GM12878 (cell line): Measurements from ENCODE around the gene SLC28A1. TPM values are rescaled to one million over a fixed set of nuclear protein-coding genes. Genes with fewer than 3 reads are reported as not detected.

Experiments used
- ATAC-seq: fragments of 200-7000 bp; cut with Tn5 transposase; 3 replicates; pipeline ENCODE4 v1.9.1; 2020; ENCODE audit warnings: mild to moderate bottlenecking, moderate library complexity
- BruUV-seq: library from RNA; stranded (reverse); fragments of 400-500 nt; replicated peaks from 2 replicates; lab custom pipeline; 2021; lab: Mats Ljungman, UMichigan
- CTCF ChIA-PET: fragments of 300-600 bp; sonication (Branson Sonifier 250); formaldehyde crosslinking; extraction: SDS; loops from one replicate; lab custom pipeline; 2021; ENCODE audit warnings: inconsistent platforms; lab: Yijun Ruan, JAX
- POLR2A ChIA-PET: fragments of 350-600 bp; formaldehyde crosslinking; extraction: SDS; loops from one replicate; lab custom pipeline; 2021; ENCODE audit warnings: inconsistent platforms; lab: Charles Lee
- RAD21 ChIA-PET: fragments of 300-600 bp; sonication (Branson Sonifier 250); formaldehyde crosslinking; loops from one replicate; lab custom pipeline; 2023; ENCODE audit warnings: antibody characterized with exemption; ENCODE audit not compliant: unreplicated experiment; lab: Charles Lee
- SMC1A ChIA-PET: fragments of 300-600 bp; sonication (Branson Sonifier 250); formaldehyde crosslinking; loops from one replicate; lab custom pipeline; 2023; ENCODE audit not compliant: unreplicated experiment, uncharacterized antibody; lab: Charles Lee
- DNase-seq: peaks from one replicate; pipeline ENCODE4 v3.0.0-alpha.2; 2011; ENCODE audit warnings: low read depth, low spot score
- FAIRE-seq: peaks from 3 replicates; lab custom pipeline; 2011; peaks lifted over from hg19 to GRCh38; lab: Jason Lieb, UNC
- H2AFZ ChIP-seq: 2 replicates; pipeline ENCODE4 v1.6.0; 2011; ENCODE audit warnings: low read depth, low read length, control low read depth; ENCODE audit not compliant: control insufficient read depth
- H3K27ac ChIP-seq: 2 replicates; pipeline ENCODE4 v1.5.1; 2011; ENCODE audit warnings: control low read depth; ENCODE audit not compliant: control insufficient read depth, insufficient read depth
- H3K27me3 ChIP-seq, 2 experiments: replicated peaks in 1 of 2; 2 replicates each; pipeline versions ENCODE4 v1.6.0 to v1.6.1; 2011; ENCODE audit warnings: low read length in 1 of 2; ENCODE audit not compliant: control insufficient read depth in 2 of 2, insufficient read depth in 2 of 2
- H3K36me3 ChIP-seq, 2 experiments: 2 replicates each; pipeline ENCODE4 v1.5.1; 2011; ENCODE audit warnings: low read length in 1 of 2; ENCODE audit not compliant: control insufficient read depth in 2 of 2, insufficient read depth in 2 of 2
- H3K4me1 ChIP-seq: 2 replicates; pipeline ENCODE4 v1.6.1; 2011; ENCODE audit warnings: mild to moderate bottlenecking, low read length, moderate library complexity, mixed read lengths; ENCODE audit not compliant: control insufficient read depth, insufficient read depth
- H3K4me2 ChIP-seq: 2 replicates; pipeline ENCODE4 v1.6.0; 2011; ENCODE audit warnings: control low read depth; ENCODE audit not compliant: control insufficient read depth, insufficient read depth
- H3K4me3 ChIP-seq: fragments of 200-600 bp; sonication (generic); 2 replicates; pipeline ENCODE4 v1.5.1; 2016
- H3K79me2 ChIP-seq: 2 replicates; pipeline ENCODE4 v1.6.0; 2011; ENCODE audit warnings: low read length; ENCODE audit not compliant: control insufficient read depth, insufficient read depth
- H3K9ac ChIP-seq: 2 replicates; pipeline ENCODE4 v1.8.0; 2011; ENCODE audit warnings: low read length, control low read depth, mixed read lengths; ENCODE audit not compliant: control insufficient read depth, insufficient read depth
- H3K9me3 ChIP-seq: replicated peaks from 3 replicates; pipeline ENCODE4 v1.5.1; 2011; ENCODE audit warnings: mild to moderate bottlenecking, low read length; ENCODE audit not compliant: control insufficient read depth, insufficient read depth
- H4K20me1 ChIP-seq: 2 replicates; pipeline ENCODE4 v1.6.0; 2011; ENCODE audit not compliant: control insufficient read depth, insufficient read depth
- CHD2 ChIP-seq: IDR thresholded peaks from 2 replicates; pipeline ENCODE4 v1.6.1; 2011; ENCODE audit warnings: low read depth, low read length, improper control_type of control experiment, borderline replicate concordance
- EED ChIP-seq: sonication (generic); IDR thresholded peaks from 2 replicates; pipeline ENCODE4 v1.6.1; 2016; ENCODE audit warnings: antibody characterized with exemption, low read depth
- ETV6 ChIP-seq, 2 experiments: fragments of 450-650 bp in 1 of 2; IDR thresholded peaks in 1 of 2; conservative IDR thresholded peaks in 1 of 2; 2 replicates each; pipeline ENCODE4 v1.6.1; 2014; ENCODE audit warnings: antibody characterized with exemption in 1 of 2, borderline replicate concordance in 1 of 2, low read depth in 1 of 2, mild to moderate bottlenecking in 1 of 2, moderate library complexity in 1 of 2
- GATAD2B ChIP-seq: fragments of 450-650 bp; conservative IDR thresholded peaks from 2 replicates; pipeline ENCODE4 v1.6.1; 2017; ENCODE audit warnings: low read depth, mild to moderate bottlenecking, moderate library complexity
- IKZF1 ChIP-seq: fragments of 450-650 bp; conservative IDR thresholded peaks from 2 replicates; pipeline ENCODE4 v1.6.1; 2017; ENCODE audit warnings: antibody characterized with exemption, mild to moderate bottlenecking
- IRF4 ChIP-seq: IDR thresholded peaks from 2 replicates; pipeline ENCODE4 v1.6.1; 2011; ENCODE audit warnings: low read depth, low read length
- LARP7 ChIP-seq: fragments of 450-650 bp; IDR thresholded peaks from 2 replicates; pipeline ENCODE4 v1.6.1; 2017; ENCODE audit warnings: mild to moderate bottlenecking
- NBN ChIP-seq: fragments of 450-650 bp; IDR thresholded peaks from 2 replicates; pipeline ENCODE4 v1.6.1; 2016
- NFYA ChIP-seq: IDR thresholded peaks from 2 replicates; pipeline ENCODE4 v1.6.1; 2011; ENCODE audit warnings: low read depth, mild to moderate bottlenecking, low read length, improper control_type of control experiment, borderline replicate concordance
- NR2C2 ChIP-seq: IDR thresholded peaks from 2 replicates; pipeline ENCODE4 v1.6.1; 2011; ENCODE audit warnings: borderline replicate concordance, low read depth; ENCODE audit not compliant: control insufficient read depth, insufficient read length
- NRF1 ChIP-seq: conservative IDR thresholded peaks from 2 replicates; pipeline ENCODE4 v1.6.1; 2011; ENCODE audit warnings: mild to moderate bottlenecking, low read depth, low read length, improper control_type of control experiment
- POLR2A ChIP-seq: IDR thresholded peaks from 2 replicates; pipeline ENCODE4 v1.6.1; 2011; ENCODE audit warnings: low read depth, mild to moderate bottlenecking, low read length
- SMC3 ChIP-seq: IDR thresholded peaks from 2 replicates; pipeline ENCODE4 v1.6.1; 2011; ENCODE audit warnings: low read length, improper control_type of control experiment, borderline replicate concordance
- TCF7 ChIP-seq: IDR thresholded peaks from 2 replicates; pipeline ENCODE4 v1.6.1; 2014; ENCODE audit warnings: antibody characterized with exemption, borderline replicate concordance
- ZSCAN29 ChIP-seq: fragments of 450-650 bp; IDR thresholded peaks from 2 replicates; pipeline ENCODE4 v1.6.1; 2017; ENCODE audit warnings: mild to moderate bottlenecking, moderate library complexity
- WGBS: methylation state at CpG from one replicate; pipeline ENCODE4 v1.1.6; 2016; ENCODE audit warnings: low lambda C conversion rate; ENCODE audit not compliant: insufficient replicate concordance, insufficient coverage; ENCODE audit errors: missing lambda C conversion rate; 5-methylcytosine and 5-hydroxymethylcytosine counted together
- in situ Hi-C: fragments of 300-500 bp; cut with MboI; formaldehyde crosslinking; loops from 9 replicates; pipeline ENCODE4 v1.14.3; 2018; ENCODE audit warnings: mixed read lengths
- intact Hi-C: fragments of 100-400 bp; cut with micrococcal nuclease; formaldehyde crosslinking; loops from one replicate; pipeline ENCODE4 v1.14.2; 2022; ENCODE audit not compliant: unreplicated experiment
- polyA plus RNA-seq, 11 experiments: library from polyadenylated mRNA; depleted of rRNA in 4 of 11; unstranded in 6 of 11; stranded (reverse) in 5 of 11; fragments of >200 nt; fragmentation: Nextera tagmentation in 4 of 11; fragmentation: Illumina TruSeq in 1 of 11; extraction: Ambion mirVana in 4 of 11; extraction: Trizol in 1 of 11; gene quantifications; 1 replicate in 1 of 11; 2 replicates in 10 of 11; pipeline versions ENCODE4 v1.2.1 to v1.2.3, GENCODE V29; 2011 to 2016; ENCODE audit warnings: inconsistent platforms in 2 of 11, missing spikeins in 2 of 11, low read depth in 1 of 11
- total RNA-seq, 4 experiments: library from RNA; depleted of rRNA in 3 of 4; stranded (reverse); fragments of >200 nt in 3 of 4; fragmentation: Illumina TruSeq in 1 of 4; extraction: Trizol in 1 of 4; gene quantifications; 2 replicates each; pipeline versions ENCODE4 v1.2.1 to v1.2.3, GENCODE V29; 2013 to 2021
- TF ChIP-seq, protein P1 (sequence below): fragments of 450-650 bp; IDR thresholded peaks from 2 replicates; pipeline ENCODE4 v1.6.1; 2014; ENCODE audit warnings: mild to moderate bottlenecking
- TF ChIP-seq, protein P2 (sequence below), 3 experiments: IDR thresholded peaks in 2 of 3; conservative IDR thresholded peaks in 1 of 3; 2 replicates each; pipeline ENCODE4 v1.5.1; 2011; ENCODE audit warnings: low read depth in 3 of 3, low read length in 3 of 3, mild to moderate bottlenecking in 3 of 3, control low read depth in 2 of 3, moderate library complexity in 2 of 3, inconsistent platforms in 1 of 3, mixed read lengths in 1 of 3; ENCODE audit not compliant: control insufficient read depth in 2 of 3, insufficient read depth in 1 of 3; ENCODE audit errors: extremely low read depth in 1 of 3

Gene SLC28A1
- total and polyA plus RNA-seq, 10 of the 15 experiments (the other 5 are each of a cell fraction or from before 2014, with no cell fraction given) = not detected

DNA sequence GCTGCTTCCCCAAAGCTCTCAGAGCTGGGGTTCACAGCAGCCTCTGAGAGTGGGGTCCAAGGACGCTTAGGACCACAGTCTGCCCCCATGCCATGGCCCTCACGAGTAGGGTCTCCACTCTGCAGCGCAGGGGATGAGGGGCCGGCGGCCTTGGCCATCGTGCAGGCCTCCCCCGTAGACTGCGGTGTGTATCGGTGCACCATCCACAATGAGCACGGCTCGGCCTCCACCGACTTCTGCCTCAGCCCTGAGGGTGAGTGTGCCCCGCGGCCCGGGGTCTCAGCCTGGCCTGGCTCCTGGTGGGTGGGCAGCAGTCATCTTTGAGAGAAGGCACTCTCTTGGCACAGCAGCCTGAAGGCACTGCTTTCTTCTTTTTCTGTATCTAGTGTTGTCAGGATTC, 24.8 kb upstream of the SLC28A1 start:
- TF ChIP-seq IKZF1 = no peak
- no peak for TF ChIP-seq ZSCAN29
- TF ChIP-seq NR2C2 = no peak
- TF ChIP-seq, protein P1, sequence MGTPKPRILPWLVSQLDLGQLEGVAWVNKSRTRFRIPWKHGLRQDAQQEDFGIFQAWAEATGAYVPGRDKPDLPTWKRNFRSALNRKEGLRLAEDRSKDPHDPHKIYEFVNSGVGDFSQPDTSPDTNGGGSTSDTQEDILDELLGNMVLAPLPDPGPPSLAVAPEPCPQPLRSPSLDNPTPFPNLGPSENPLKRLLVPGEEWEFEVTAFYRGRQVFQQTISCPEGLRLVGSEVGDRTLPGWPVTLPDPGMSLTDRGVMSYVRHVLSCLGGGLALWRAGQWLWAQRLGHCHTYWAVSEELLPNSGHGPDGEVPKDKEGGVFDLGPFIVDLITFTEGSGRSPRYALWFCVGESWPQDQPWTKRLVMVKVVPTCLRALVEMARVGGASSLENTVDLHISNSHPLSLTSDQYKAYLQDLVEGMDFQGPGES = no peak
- Histone ChIP-seq H3K4me3 (no peak overlapping the region), H3K4me1 (no peaks in the 10 kb centered on the region), H4K20me1 (no peaks in the 10 kb centered on the region), H3K4me2 (no peak overlapping the region), H3K9me3 (no peaks in the 10 kb centered on the region), H3K27ac (no peak overlapping the region), H3K27me3 (peaks cover 0 to 2% of the 10 kb centered on the region in 2 experiments; a peak in 3 of 4 replicates), H3K79me2 (no peaks in the 10 kb centered on the region), H3K36me3 (no peaks in the 10 kb centered on the region), H2AFZ (no peak overlapping the region), H3K9ac (no peak overlapping the region)
- ChIA-PET POLR2A (no interaction called here), RAD21 (no interaction called here), CTCF (no interaction called here), SMC1A (no interaction called here)
- in situ Hi-C loops = no loop called here
- intact Hi-C loops = no loop called here
- WGBS = 64% methylated on average over 15 of the region's 15 CpGs
- no peak for DNase-seq
- ATAC-seq = no peak
- BruUV-seq = no TSS peak
- no peak for FAIRE-seq

DNA sequence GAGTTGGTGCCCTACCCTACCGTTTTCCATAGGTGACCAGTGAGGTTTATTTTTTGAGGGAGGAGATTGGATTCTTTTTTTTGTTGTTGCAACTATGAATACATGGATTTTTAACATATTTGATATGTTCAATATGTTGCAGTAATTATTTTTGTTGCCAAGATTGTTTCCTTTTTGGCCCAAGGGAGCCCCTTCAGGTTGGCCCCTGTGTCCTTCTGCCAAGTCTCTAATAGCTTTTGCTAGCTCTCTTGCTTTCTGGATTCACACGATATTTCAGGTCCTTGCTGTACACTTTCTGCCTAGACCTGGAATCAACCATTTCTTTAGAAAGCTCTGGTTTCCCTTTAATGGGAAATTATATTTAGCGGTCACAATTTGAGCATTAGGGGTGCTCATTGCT, 22.7 kb upstream of the SLC28A1 start:
- CTCF ChIA-PET = interaction anchor here (1.0 to 1.1 kb wide), 2 partner anchors 65 to 66 kb away, joined by 3 to 4 read pairs; no protein-coding TSS in a partner anchor
- no peak for FAIRE-seq
- TF ChIP-seq SMC3 = no peak
- TF ChIP-seq NRF1 = no peak
- no peak for TF ChIP-seq ETV6 (conservative IDR thresholded peaks at IDR 0.05 in 1 of 2, IDR thresholded peaks at IDR 0.05 in 1 of 2; ENCODE audit: borderline replicate concordance in 1 of 2, low read depth in 1 of 2)
- TF ChIP-seq NFYA = no peak
- TF ChIP-seq TCF7 = no peak
- no peak for TF ChIP-seq IRF4
- no peak for TF ChIP-seq EED
- TF ChIP-seq LARP7 = no peak
- TF ChIP-seq CHD2 = no peak
- no peak for TF ChIP-seq POLR2A
- TF ChIP-seq GATAD2B = no peak
- TF ChIP-seq NBN = no peak
- TF ChIP-seq, protein P2, sequence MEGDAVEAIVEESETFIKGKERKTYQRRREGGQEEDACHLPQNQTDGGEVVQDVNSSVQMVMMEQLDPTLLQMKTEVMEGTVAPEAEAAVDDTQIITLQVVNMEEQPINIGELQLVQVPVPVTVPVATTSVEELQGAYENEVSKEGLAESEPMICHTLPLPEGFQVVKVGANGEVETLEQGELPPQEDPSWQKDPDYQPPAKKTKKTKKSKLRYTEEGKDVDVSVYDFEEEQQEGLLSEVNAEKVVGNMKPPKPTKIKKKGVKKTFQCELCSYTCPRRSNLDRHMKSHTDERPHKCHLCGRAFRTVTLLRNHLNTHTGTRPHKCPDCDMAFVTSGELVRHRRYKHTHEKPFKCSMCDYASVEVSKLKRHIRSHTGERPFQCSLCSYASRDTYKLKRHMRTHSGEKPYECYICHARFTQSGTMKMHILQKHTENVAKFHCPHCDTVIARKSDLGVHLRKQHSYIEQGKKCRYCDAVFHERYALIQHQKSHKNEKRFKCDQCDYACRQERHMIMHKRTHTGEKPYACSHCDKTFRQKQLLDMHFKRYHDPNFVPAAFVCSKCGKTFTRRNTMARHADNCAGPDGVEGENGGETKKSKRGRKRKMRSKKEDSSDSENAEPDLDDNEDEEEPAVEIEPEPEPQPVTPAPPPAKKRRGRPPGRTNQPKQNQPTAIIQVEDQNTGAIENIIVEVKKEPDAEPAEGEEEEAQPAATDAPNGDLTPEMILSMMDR (IDR thresholded peaks at IDR 0.05 in 2 of 3, conservative IDR thresholded peaks at IDR 0.05 in 1 of 3; ENCODE audit: control insufficient read depth in 2 of 3, extremely low read depth in 1 of 3, insufficient read depth in 1 of 3, low read depth in 3 of 3, low read length in 3 of 3) = no peak

More for the DNA sequence above, 22.7 kb upstream of the SLC28A1 start:
- Histone ChIP-seq H3K27me3 (peaks cover 0 to 2% of the 10 kb centered on the region in 2 experiments; a peak in 3 of 4 replicates), H3K27ac (no peak overlapping the region), H3K4me2 (no peak overlapping the region), H4K20me1 (no peaks in the 10 kb centered on the region), H3K4me1 (no peaks in the 10 kb centered on the region), H3K9ac (no peak overlapping the region), H3K36me3 (no peaks in the 10 kb centered on the region), H3K4me3 (no peak overlapping the region), H3K9me3 (no peaks in the 10 kb centered on the region), H3K79me2 (no peaks in the 10 kb centered on the region), H2AFZ (no peak overlapping the region)
- ATAC-seq (no peak), DNase-seq (no peak)
- ChIA-PET SMC1A (no interaction called here), RAD21 (interaction anchor here (0.7 to 1.7 kb wide), 4 partner anchors 9 to 307 kb away, joined by 3 to 8 read pairs (median 4); no protein-coding TSS in a partner anchor), POLR2A (no interaction called here)
- no TSS peak for BruUV-seq
- in situ Hi-C loops = no loop called here
- intact Hi-C loops = no loop called here
- 46% methylated on average over 3 of the region's 3 CpGs for WGBS
